SK-N-SH (cell line): ENCODE results near the gene ATP4A. TPM values are rescaled to one million over a fixed set of nuclear protein-coding genes. Genes with fewer than 3 reads are reported as not detected.

ENCODE experiments used
- CTCF ChIA-PET: fragments of 300-600, 350-600 bp; formaldehyde crosslinking; extraction: SDS; loops from one replicate; lab custom pipeline; 2021; lab: Yijun Ruan, JAX
- POLR2A ChIA-PET: fragments of 350-600 bp; sonication (Branson Sonifier 250); formaldehyde crosslinking; extraction: SDS; loops from one replicate; lab custom pipeline; 2020; ENCODE audit warnings: antibody characterized with exemption, inconsistent platforms; lab: Yijun Ruan, JAX
- DNase-seq: peaks from one replicate; pipeline ENCODE4 v3.0.0; 2012
- H2AFZ ChIP-seq: fragments of 200-600 bp; sonication (generic); 2 replicates; pipeline ENCODE4 v1.8.1; 2016; ENCODE audit warnings: antibody characterized with exemption, mild to moderate bottlenecking, low read depth
- H3F3A ChIP-seq: fragments of 200-600 bp; sonication (generic); replicated peaks from 2 replicates; pipeline ENCODE3; 2016; ENCODE audit warnings: antibody characterized with exemption, mild to moderate bottlenecking; ENCODE audit not compliant: insufficient read depth
- H3K27ac ChIP-seq, 2 experiments: fragments of 200-500 bp in 1 of 2; fragments of 200-600 bp in 1 of 2; sonication (Bioruptor generic) in 1 of 2; sonication (generic), shearing (Covaris generic) in 1 of 2; 2 replicates each; pipeline versions ENCODE4 v1.5.1 to v1.6.1; 2014 to 2016; ENCODE audit warnings: low read depth in 2 of 2, inconsistent platforms in 1 of 2, low read length in 1 of 2, mild to moderate bottlenecking in 1 of 2, mixed read lengths in 1 of 2
- H3K27me3 ChIP-seq: fragments of 200-600 bp; sonication (generic), shearing (Covaris generic); 2 replicates; pipeline ENCODE4 v1.6.1; 2016; ENCODE audit warnings: mixed run types; ENCODE audit not compliant: insufficient read depth
- H3K36me3 ChIP-seq, 2 experiments: fragments of 200-500 bp in 1 of 2; fragments of 200-600 bp in 1 of 2; sonication (Bioruptor generic) in 1 of 2; sonication (generic) in 1 of 2; replicated peaks in 1 of 2; 2 replicates each; pipeline versions ENCODE3 to v1.5.1; 2014 to 2016; ENCODE audit warnings: low read length in 1 of 2, mild to moderate bottlenecking in 1 of 2; ENCODE audit not compliant: insufficient read depth in 2 of 2, control insufficient read depth in 1 of 2
- H3K4me1 ChIP-seq, 2 experiments: fragments of 200-500 bp in 1 of 2; fragments of 200-600 bp in 1 of 2; sonication (Bioruptor generic) in 1 of 2; sonication (generic), shearing (Covaris generic) in 1 of 2; 2 replicates each; pipeline versions ENCODE4 v1.5.1 to v1.6.1; 2014 to 2016; ENCODE audit warnings: low read depth in 1 of 2, low read length in 1 of 2, mixed run types in 1 of 2; ENCODE audit not compliant: insufficient read depth in 2 of 2, control insufficient read depth in 1 of 2
- H3K4me2 ChIP-seq: fragments of 200-600 bp; sonication (generic), shearing (Covaris generic); 2 replicates; pipeline ENCODE4 v1.6.1; 2017; ENCODE audit warnings: mixed run types
- H3K4me3 ChIP-seq, 2 experiments: fragments of 200-500 bp in 1 of 2; fragments of 200-600 bp in 1 of 2; sonication (Bioruptor generic) in 1 of 2; sonication (generic), shearing (Covaris generic) in 1 of 2; 2 replicates each; pipeline versions ENCODE4 v1.5.1 to v1.8.1; 2014 to 2016; ENCODE audit warnings: low read depth in 2 of 2, inconsistent platforms in 1 of 2, low read length in 1 of 2, mild to moderate bottlenecking in 1 of 2, mixed read lengths in 1 of 2, moderate library complexity in 1 of 2
- H3K79me2 ChIP-seq: fragments of 200-600 bp; sonication (generic); 2 replicates; pipeline ENCODE4 v1.8.1; 2017; ENCODE audit warnings: mild to moderate bottlenecking; ENCODE audit not compliant: insufficient read depth
- H3K9ac ChIP-seq: fragments of 200-600 bp; sonication (generic); 2 replicates; pipeline ENCODE4 v1.6.1; 2017; ENCODE audit warnings: mixed run types
- H3K9me2 ChIP-seq: fragments of 200-600 bp; sonication (generic); 2 replicates; pipeline ENCODE4 v1.6.1; 2017; ENCODE audit warnings: mixed run types
- H3K9me3 ChIP-seq: fragments of 200-600 bp; sonication (generic); 2 replicates; pipeline ENCODE4 v1.6.1; 2017; ENCODE audit warnings: mixed run types, mild to moderate bottlenecking, moderate library complexity
- H4K20me1 ChIP-seq: fragments of 200-600 bp; sonication (generic); 2 replicates; pipeline ENCODE4 v1.6.1; 2017; ENCODE audit warnings: mild to moderate bottlenecking, mixed run types; ENCODE audit not compliant: insufficient read depth
- CHD2 ChIP-seq: fragments of 150-350 bp; IDR thresholded peaks from 2 replicates; pipeline ENCODE4 v1.6.1; 2018; ENCODE audit warnings: low read length; ENCODE audit not compliant: partially characterized antibody
- ELF1 ChIP-seq: IDR thresholded peaks from 2 replicates; pipeline ENCODE4 v1.4.0; 2012
- EP300 ChIP-seq, 2 experiments: IDR thresholded peaks; 2 replicates each; pipeline versions ENCODE4 v1.4.0 to v1.6.1; 2012; ENCODE audit warnings: borderline replicate concordance in 1 of 2, low read depth in 1 of 2, low read length in 1 of 2
- EZH2phosphoT487 ChIP-seq: fragments of 200-600 bp; sonication (generic); IDR thresholded peaks from 2 replicates; pipeline ENCODE4 v1.6.1; 2017; ENCODE audit warnings: low read depth, mixed run types, mild to moderate bottlenecking, antibody characterized with exemption, moderate library complexity, borderline replicate concordance
- FOSL2 ChIP-seq: IDR thresholded peaks from 2 replicates; pipeline ENCODE4 v1.4.0; 2012; ENCODE audit warnings: low read depth, mild to moderate bottlenecking, moderate library complexity, borderline replicate concordance
- GABPA ChIP-seq: IDR thresholded peaks from 2 replicates; pipeline ENCODE4 v1.4.0; 2012; ENCODE audit warnings: low read depth, mild to moderate bottlenecking
- MEF2A ChIP-seq: IDR thresholded peaks from 2 replicates; pipeline ENCODE4 v1.4.0; 2012; ENCODE audit warnings: low read depth, borderline replicate concordance
- RAD21 ChIP-seq: IDR thresholded peaks from 2 replicates; pipeline ENCODE4 v1.6.1; 2012; ENCODE audit warnings: mild to moderate bottlenecking, low read length
- RCOR1 ChIP-seq: fragments of 150-350 bp; IDR thresholded peaks from 2 replicates; pipeline ENCODE4 v1.6.1; 2017; ENCODE audit warnings: antibody characterized with exemption, low read length
- RFX5 ChIP-seq: IDR thresholded peaks from 2 replicates; pipeline ENCODE4 v1.6.1; 2012; ENCODE audit warnings: mild to moderate bottlenecking, improper control_type of control experiment, low read length
- SMC3 ChIP-seq: IDR thresholded peaks from 2 replicates; pipeline ENCODE4 v1.6.1; 2012; ENCODE audit warnings: low read depth, low read length, improper control_type of control experiment
- TAF1 ChIP-seq: IDR thresholded peaks from 2 replicates; pipeline ENCODE4 v1.6.1; 2012; ENCODE audit warnings: low read depth, mild to moderate bottlenecking, low read length, moderate library complexity, borderline replicate concordance
- WGBS: methylation state at CpG from one replicate; pipeline ENCODE4 v1.1.6; 2017; ENCODE audit warnings: low lambda C conversion rate; 5-methylcytosine and 5-hydroxymethylcytosine counted together
- polyA plus RNA-seq, 3 experiments: library from polyadenylated mRNA; depleted of rRNA; stranded (reverse); fragments of >200 nt; gene quantifications; 2 replicates each; pipeline ENCODE4 v1.2.3, GENCODE V29; 2012
- TF ChIP-seq, protein P1 (sequence below): fragments of 200-600 bp; sonication (generic); IDR thresholded peaks from 2 replicates; pipeline ENCODE4 v1.6.1; 2017; ENCODE audit warnings: antibody characterized with exemption, mild to moderate bottlenecking, moderate library complexity
- TF ChIP-seq, protein P2 (sequence below): IDR thresholded peaks from 2 replicates; pipeline ENCODE4; 2012
- TF ChIP-seq, protein P3 (sequence below): IDR thresholded peaks from 2 replicates; pipeline ENCODE4 v1.4.0; 2012; ENCODE audit warnings: low read depth, borderline replicate concordance
- TF ChIP-seq, protein P4 (sequence below): IDR thresholded peaks from 2 replicates; pipeline ENCODE4 v1.4.0; 2012; ENCODE audit warnings: low read depth
- TF ChIP-seq, protein P5 (sequence below): fragments of 150-350 bp; IDR thresholded peaks from 2 replicates; pipeline ENCODE4 v1.6.1; 2016; ENCODE audit warnings: mild to moderate bottlenecking, low read depth, low read length
- TF ChIP-seq, protein P6 (sequence below): fragments of 150-350 bp; IDR thresholded peaks from 2 replicates; pipeline ENCODE4 v1.6.1; 2017; ENCODE audit warnings: antibody characterized with exemption, low read length, low read depth, borderline replicate concordance

ATP4A gene
- polyA plus RNA-seq, 1 of the 3 experiments (the other 2 are of a cell fraction): not detected

DNA sequence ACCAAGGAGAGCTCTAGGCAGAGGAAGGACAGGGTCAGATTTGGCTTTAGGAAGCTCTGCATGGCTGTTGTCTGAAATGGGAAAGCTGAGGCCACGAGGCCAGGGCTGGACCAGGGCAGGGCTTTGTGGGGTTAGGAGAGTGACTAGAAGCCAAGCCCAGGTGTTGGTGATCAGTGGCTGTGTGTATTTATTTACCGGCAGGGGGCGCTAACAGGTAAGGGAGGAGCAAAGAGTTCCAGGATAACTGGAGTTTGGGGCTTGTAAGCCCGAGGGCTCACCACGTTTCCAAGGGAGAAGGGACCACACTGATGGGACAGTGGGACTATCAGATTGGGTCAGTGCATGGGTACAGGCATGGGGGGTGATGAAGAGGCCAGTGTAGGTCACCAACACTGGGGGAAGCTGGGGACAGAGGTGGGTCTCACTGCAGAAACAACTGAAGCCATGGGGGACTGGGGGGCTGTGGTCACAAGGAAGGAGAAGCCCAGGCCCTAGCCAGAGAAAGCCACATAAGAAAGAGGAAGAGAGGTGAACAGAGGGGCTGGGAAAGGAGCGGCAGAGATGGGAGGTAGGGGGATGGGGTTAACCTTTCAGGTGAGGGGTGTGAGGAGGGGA lies 14.2 kb downstream of the ATP4A start:
- H3F3A ChIP-seq: no peaks in the 10 kb centered on the region
- H3K9ac ChIP-seq: no peak overlapping the region
- peaks cover 0 to 12% of the 10 kb centered on the region in 2 experiments for H3K36me3 ChIP-seq
- TF ChIP-seq EZH2phosphoT487 (no peak), TAF1 (no peak), FOSL2 (no peak), RFX5 (no peak), RAD21 (peak; percentile 68), SMC3 (peak; percentile 55)
- TF ChIP-seq, protein P1, sequence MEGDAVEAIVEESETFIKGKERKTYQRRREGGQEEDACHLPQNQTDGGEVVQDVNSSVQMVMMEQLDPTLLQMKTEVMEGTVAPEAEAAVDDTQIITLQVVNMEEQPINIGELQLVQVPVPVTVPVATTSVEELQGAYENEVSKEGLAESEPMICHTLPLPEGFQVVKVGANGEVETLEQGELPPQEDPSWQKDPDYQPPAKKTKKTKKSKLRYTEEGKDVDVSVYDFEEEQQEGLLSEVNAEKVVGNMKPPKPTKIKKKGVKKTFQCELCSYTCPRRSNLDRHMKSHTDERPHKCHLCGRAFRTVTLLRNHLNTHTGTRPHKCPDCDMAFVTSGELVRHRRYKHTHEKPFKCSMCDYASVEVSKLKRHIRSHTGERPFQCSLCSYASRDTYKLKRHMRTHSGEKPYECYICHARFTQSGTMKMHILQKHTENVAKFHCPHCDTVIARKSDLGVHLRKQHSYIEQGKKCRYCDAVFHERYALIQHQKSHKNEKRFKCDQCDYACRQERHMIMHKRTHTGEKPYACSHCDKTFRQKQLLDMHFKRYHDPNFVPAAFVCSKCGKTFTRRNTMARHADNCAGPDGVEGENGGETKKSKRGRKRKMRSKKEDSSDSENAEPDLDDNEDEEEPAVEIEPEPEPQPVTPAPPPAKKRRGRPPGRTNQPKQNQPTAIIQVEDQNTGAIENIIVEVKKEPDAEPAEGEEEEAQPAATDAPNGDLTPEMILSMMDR: peak; percentile 81
- TF ChIP-seq, protein P2, sequence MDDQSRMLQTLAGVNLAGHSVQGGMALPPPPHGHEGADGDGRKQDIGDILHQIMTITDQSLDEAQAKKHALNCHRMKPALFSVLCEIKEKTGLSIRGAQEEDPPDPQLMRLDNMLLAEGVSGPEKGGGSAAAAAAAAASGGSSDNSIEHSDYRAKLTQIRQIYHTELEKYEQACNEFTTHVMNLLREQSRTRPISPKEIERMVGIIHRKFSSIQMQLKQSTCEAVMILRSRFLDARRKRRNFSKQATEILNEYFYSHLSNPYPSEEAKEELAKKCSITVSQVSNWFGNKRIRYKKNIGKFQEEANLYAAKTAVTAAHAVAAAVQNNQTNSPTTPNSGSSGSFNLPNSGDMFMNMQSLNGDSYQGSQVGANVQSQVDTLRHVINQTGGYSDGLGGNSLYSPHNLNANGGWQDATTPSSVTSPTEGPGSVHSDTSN: no peak
- no peak overlapping the region for H3K4me2 ChIP-seq
- H3K4me1 ChIP-seq: peaks cover 5 to 16% of the 10 kb centered on the region in 2 experiments; a peak in 2 of 4 replicates
- H3K4me3 ChIP-seq: no peak overlapping the region
- no peaks in the 10 kb centered on the region for H3K9me2 ChIP-seq
- DNase-seq: peak; percentile 83
- ChIA-PET CTCF (interaction anchor here (0.6 to 4.1 kb wide), 29 partner anchors 9 to 196 kb away, joined by 3 to 20 read pairs (median 4); partner anchors contain the start of genes ATP4A, FFAR2, HAUS5 and ZBTB32), POLR2A (no interaction called here)
- peaks cover 5% of the 10 kb centered on the region; the same call in 1 of the 2 replicates for H4K20me1 ChIP-seq
- no peak overlapping the region for H2AFZ ChIP-seq
- peaks cover 26% of the 10 kb centered on the region for H3K79me2 ChIP-seq
- no peaks in the 10 kb centered on the region for H3K9me3 ChIP-seq
- H3K27ac ChIP-seq: no peak overlapping the region
- 26% methylated on average over 6 of the region's 6 CpGs for WGBS
- H3K27me3 ChIP-seq: no peaks in the 10 kb centered on the region

DNA sequence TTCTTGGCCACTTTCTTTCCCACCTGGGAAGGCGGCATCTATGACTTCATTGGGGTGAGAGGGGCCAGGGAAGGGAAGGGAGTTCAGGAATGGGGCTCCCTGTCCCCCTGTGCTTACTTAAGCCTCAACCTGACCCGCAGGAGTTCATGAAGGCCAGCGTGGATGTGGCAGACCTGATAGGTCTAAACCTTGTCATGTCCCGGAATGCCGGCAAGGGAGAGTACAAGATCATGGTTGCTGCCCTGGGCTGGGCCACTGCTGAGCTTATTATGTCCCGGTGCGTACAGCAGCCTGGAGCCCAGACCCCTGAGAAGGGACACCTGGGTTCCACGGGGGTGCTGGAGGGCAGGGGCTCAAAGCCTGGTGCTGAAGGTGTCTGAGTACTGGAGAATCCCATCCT lies 16.9 kb downstream of the ATP4A start:
- peak overlapping the region; percentile 79 to 96 for H3K4me3 ChIP-seq
- no peaks in the 10 kb centered on the region for H3K9me2 ChIP-seq
- 84% methylated on average over 5 of the region's 8 CpGs for WGBS
- CTCF ChIA-PET: interaction anchor here (0.7 to 4.1 kb wide), 3 partner anchors 9 to 36 kb away, joined by 3 to 20 read pairs (median 4); no protein-coding TSS in a partner anchor
- H2AFZ ChIP-seq: 0 out of 2 replicates have a peak overlapping the region, but pooled peaks have one; percentile 87
- H3K27me3 ChIP-seq: no peaks in the 10 kb centered on the region
- H3F3A ChIP-seq: no peaks in the 10 kb centered on the region
- peaks cover 0 to 17% of the 10 kb centered on the region in 2 experiments for H3K36me3 ChIP-seq
- POLR2A ChIA-PET: no interaction called here
- H3K27ac ChIP-seq: no peak overlapping the region
- no peaks in the 10 kb centered on the region for H3K9me3 ChIP-seq
- peak overlapping the region; percentile 85; the same call in 1 of the 2 replicates for H3K9ac ChIP-seq
- DNase-seq: no peak
- H3K79me2 ChIP-seq: peaks cover 30% of the 10 kb centered on the region
- peak overlapping the region; percentile 91 for H3K4me2 ChIP-seq
- H4K20me1 ChIP-seq: peaks cover 5% of the 10 kb centered on the region; the same call in 1 of the 2 replicates
- peaks cover 5 to 19% of the 10 kb centered on the region in 2 experiments; a peak in 2 of 4 replicates for H3K4me1 ChIP-seq
- TF ChIP-seq RFX5 (no peak), MEF2A (no peak), EZH2phosphoT487 (no peak), EP300 (IDR thresholded peaks at IDR 0.05; ENCODE audit: borderline replicate concordance in 1 of 2, low read depth in 1 of 2, low read length in 1 of 2) (no peak), GABPA (no peak), SMC3 (no peak), TAF1 (no peak), RCOR1 (no peak), ELF1 (no peak), CHD2 (no peak)
- TF ChIP-seq, protein P3, sequence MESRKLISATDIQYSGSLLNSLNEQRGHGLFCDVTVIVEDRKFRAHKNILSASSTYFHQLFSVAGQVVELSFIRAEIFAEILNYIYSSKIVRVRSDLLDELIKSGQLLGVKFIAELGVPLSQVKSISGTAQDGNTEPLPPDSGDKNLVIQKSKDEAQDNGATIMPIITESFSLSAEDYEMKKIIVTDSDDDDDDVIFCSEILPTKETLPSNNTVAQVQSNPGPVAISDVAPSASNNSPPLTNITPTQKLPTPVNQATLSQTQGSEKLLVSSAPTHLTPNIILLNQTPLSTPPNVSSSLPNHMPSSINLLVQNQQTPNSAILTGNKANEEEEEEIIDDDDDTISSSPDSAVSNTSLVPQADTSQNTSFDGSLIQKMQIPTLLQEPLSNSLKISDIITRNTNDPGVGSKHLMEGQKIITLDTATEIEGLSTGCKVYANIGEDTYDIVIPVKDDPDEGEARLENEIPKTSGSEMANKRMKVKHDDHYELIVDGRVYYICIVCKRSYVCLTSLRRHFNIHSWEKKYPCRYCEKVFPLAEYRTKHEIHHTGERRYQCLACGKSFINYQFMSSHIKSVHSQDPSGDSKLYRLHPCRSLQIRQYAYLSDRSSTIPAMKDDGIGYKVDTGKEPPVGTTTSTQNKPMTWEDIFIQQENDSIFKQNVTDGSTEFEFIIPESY: no peak
- TF ChIP-seq, protein P4, sequence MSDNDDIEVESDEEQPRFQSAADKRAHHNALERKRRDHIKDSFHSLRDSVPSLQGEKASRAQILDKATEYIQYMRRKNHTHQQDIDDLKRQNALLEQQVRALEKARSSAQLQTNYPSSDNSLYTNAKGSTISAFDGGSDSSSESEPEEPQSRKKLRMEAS: no peak
- TF ChIP-seq, protein P5, sequence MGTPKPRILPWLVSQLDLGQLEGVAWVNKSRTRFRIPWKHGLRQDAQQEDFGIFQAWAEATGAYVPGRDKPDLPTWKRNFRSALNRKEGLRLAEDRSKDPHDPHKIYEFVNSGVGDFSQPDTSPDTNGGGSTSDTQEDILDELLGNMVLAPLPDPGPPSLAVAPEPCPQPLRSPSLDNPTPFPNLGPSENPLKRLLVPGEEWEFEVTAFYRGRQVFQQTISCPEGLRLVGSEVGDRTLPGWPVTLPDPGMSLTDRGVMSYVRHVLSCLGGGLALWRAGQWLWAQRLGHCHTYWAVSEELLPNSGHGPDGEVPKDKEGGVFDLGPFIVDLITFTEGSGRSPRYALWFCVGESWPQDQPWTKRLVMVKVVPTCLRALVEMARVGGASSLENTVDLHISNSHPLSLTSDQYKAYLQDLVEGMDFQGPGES: no peak
- TF ChIP-seq, protein P6, sequence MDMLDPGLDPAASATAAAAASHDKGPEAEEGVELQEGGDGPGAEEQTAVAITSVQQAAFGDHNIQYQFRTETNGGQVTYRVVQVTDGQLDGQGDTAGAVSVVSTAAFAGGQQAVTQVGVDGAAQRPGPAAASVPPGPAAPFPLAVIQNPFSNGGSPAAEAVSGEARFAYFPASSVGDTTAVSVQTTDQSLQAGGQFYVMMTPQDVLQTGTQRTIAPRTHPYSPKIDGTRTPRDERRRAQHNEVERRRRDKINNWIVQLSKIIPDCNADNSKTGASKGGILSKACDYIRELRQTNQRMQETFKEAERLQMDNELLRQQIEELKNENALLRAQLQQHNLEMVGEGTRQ: no peak
